Right atrium auricular region (tissue), 2 donors: Measurements from ENCODE around the gene TAF7L. TPM values are rescaled to one million over a fixed set of nuclear protein-coding genes. Genes with fewer than 3 reads are reported as not detected.

Experiments used
- DNase-seq: peaks from one replicate; pipeline ENCODE4 v3.0.0-alpha.2; 2019; ENCODE audit warnings: low spot score
- H3K27ac ChIP-seq, 2 donors: fragments of 200-600 bp; sonication (generic); 1 replicate in 1 of 2; 2 replicates in 1 of 2; pipeline ENCODE4 v1.5.1; 2016 to 2019
- H3K27me3 ChIP-seq, 2 donors: fragments of 200-600 bp; sonication (generic); one replicate each; pipeline versions ENCODE4 v1.5.1 to v1.6.0; 2017 to 2019
- H3K36me3 ChIP-seq: fragments of 200-600 bp; sonication (generic); one replicate; pipeline ENCODE4 v1.5.1; 2016
- H3K4me1 ChIP-seq, 2 donors: fragments of 200-600 bp; sonication (generic); one replicate each; pipeline versions ENCODE4 v1.5.1 to v1.6.0; 2017 to 2019
- H3K4me3 ChIP-seq, 2 donors: fragments of 200-600 bp; sonication (generic); 1 replicate in 1 of 2; 2 replicates in 1 of 2; pipeline ENCODE4 v1.5.1; 2017 to 2019; ENCODE audit warnings: mild to moderate bottlenecking in 1 of 2, moderate library complexity in 1 of 2
- H3K9me3 ChIP-seq, 2 donors: fragments of 200-600 bp; sonication (generic); one replicate each; pipeline ENCODE4 v1.5.1; 2019
- total RNA-seq, 2 donors: library from RNA; depleted of rRNA; stranded (reverse); fragments of >200 nt; gene quantifications; one replicate each; pipeline ENCODE4 v1.1.0, GENCODE V29; 2016
- TF ChIP-seq, protein P1 (sequence below), 2 donors: fragments of 200-600 bp; sonication (generic); IDR thresholded peaks; one replicate each; pipeline ENCODE4 v1.5.1; 2019; ENCODE audit warnings: antibody characterized with exemption in 2 of 2

TAF7L gene
- total RNA-seq, 2 donors from 2014 or later: not detected

DNA sequence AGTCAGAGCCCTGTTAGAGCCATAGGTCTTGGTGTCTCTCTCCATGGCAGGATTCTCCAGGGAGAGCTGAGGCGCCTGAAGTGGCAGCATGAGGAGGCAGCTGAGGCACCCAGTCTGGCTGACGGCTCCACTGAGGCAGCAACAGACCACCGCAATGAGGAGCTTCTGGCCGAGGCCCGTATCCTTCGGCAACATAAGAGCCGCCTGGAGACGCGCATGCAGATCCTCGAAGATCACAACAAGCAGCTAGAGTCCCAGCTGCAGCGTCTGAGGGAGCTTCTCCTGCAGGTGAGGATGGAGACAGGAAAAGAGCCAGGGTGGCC lies 32.9 kb downstream of the TAF7L start:
- TF ChIP-seq, protein P1, sequence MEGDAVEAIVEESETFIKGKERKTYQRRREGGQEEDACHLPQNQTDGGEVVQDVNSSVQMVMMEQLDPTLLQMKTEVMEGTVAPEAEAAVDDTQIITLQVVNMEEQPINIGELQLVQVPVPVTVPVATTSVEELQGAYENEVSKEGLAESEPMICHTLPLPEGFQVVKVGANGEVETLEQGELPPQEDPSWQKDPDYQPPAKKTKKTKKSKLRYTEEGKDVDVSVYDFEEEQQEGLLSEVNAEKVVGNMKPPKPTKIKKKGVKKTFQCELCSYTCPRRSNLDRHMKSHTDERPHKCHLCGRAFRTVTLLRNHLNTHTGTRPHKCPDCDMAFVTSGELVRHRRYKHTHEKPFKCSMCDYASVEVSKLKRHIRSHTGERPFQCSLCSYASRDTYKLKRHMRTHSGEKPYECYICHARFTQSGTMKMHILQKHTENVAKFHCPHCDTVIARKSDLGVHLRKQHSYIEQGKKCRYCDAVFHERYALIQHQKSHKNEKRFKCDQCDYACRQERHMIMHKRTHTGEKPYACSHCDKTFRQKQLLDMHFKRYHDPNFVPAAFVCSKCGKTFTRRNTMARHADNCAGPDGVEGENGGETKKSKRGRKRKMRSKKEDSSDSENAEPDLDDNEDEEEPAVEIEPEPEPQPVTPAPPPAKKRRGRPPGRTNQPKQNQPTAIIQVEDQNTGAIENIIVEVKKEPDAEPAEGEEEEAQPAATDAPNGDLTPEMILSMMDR (IDR thresholded peaks at IDR 0.05): no peak
- no peaks in the 10 kb centered on the region for H3K4me1 ChIP-seq
- no peaks in the 10 kb centered on the region for H3K36me3 ChIP-seq
- no peaks in the 10 kb centered on the region for H3K27me3 ChIP-seq
- no peak overlapping the region for H3K27ac ChIP-seq
- H3K9me3 ChIP-seq: no peaks in the 10 kb centered on the region
- DNase-seq: no peak
- no peak overlapping the region for H3K4me3 ChIP-seq

DNA sequence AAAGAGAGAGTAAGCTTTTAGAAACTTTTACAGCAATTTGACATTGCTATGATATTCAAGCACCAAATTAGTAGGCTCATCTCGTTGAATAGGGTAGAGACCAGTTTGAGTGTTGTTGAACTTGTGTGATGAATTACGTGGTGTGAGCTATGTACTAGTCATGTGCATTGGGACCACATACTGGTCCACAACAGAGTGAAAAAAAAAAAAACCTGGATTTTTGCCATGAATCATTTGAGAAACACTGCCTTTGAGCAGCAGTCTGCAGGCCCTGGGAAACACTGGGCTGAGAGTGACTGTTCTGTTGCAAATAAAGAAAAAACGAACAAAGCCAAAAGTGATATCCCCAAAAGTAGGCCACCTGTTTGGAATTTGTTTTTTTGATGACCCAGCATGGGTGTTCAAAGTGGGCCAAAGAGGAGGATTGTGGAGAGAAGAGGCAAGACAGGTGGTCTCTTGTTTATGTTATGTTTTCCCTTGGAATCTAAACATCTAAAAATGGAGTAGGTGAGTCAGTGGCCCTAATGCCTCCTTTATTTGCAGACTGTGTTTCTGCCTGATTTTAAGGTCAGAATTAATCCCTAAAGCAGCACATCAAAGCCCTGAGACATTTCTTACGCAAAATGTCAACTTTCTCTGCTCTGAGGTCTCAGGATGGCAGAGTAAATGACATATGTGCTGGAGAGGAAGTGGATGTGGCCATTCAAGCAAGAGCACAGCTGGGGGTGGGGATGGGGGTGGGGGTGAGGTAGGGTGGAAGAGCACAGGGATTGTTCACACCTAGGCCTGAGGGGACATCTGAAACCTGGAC lies 33.5 kb downstream of the TAF7L start:
- no peaks in the 10 kb centered on the region for H3K4me1 ChIP-seq
- no peak for DNase-seq
- TF ChIP-seq, protein P1 (IDR thresholded peaks at IDR 0.05): no peak
- no peak overlapping the region for H3K4me3 ChIP-seq
- no peaks in the 10 kb centered on the region for H3K27me3 ChIP-seq
- H3K27ac ChIP-seq: no peak overlapping the region
- H3K9me3 ChIP-seq: no peaks in the 10 kb centered on the region
- no peaks in the 10 kb centered on the region for H3K36me3 ChIP-seq

DNA sequence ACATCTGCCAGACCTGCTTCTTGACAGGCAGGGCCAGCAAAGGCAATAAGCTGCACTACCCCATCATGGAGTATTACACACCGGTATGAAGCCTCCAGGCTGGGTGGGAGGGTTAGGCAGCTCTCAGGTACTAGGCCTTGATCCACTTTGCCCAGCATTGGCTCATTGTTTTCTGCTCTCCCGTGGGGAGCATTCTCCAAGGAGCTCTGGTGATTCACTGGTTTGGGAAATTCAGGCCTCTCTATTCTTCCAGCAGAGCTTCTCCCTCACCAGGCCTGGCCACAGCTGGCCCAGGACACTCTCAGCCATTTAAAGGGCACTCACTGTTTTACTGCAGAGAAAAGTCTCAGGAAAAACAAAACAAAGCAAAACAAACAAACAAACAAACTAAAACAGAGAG lies 38.5 kb downstream of the TAF7L start:
- no peak for DNase-seq
- Histone ChIP-seq H3K27me3 (no peaks in the 10 kb centered on the region), H3K36me3 (no peaks in the 10 kb centered on the region), H3K9me3 (no peaks in the 10 kb centered on the region), H3K4me1 (no peaks in the 10 kb centered on the region), H3K27ac (no peak overlapping the region), H3K4me3 (no peak overlapping the region)
- TF ChIP-seq, protein P1 (IDR thresholded peaks at IDR 0.05): no peak

GRCh38 chrX:101241531-101241930 lies 49.6 kb downstream of the TAF7L start:
- H3K36me3 ChIP-seq: no peaks in the 10 kb centered on the region
- H3K27ac ChIP-seq: no peak overlapping the region
- DNase-seq: no peak
- H3K4me3 ChIP-seq: no peak overlapping the region
- H3K9me3 ChIP-seq: no peaks in the 10 kb centered on the region
- TF ChIP-seq, protein P1 (IDR thresholded peaks at IDR 0.05): no peak
- no peaks in the 10 kb centered on the region for H3K27me3 ChIP-seq
- H3K4me1 ChIP-seq: no peaks in the 10 kb centered on the region

GRCh38 chrX:101237041-101237440 lies 54.1 kb downstream of the TAF7L start:
- DNase-seq: no peak
- no peaks in the 10 kb centered on the region for H3K27me3 ChIP-seq
- TF ChIP-seq, protein P1 (IDR thresholded peaks at IDR 0.05): no peak

GRCh38 chrX:101232316-101232715 lies 58.8 kb downstream of the TAF7L start:
- Histone ChIP-seq H3K27ac (no peak overlapping the region), H3K9me3 (no peaks in the 10 kb centered on the region), H3K36me3 (no peaks in the 10 kb centered on the region), H3K27me3 (no peaks in the 10 kb centered on the region), H3K4me1 (no peaks in the 10 kb centered on the region), H3K4me3 (no peak overlapping the region)
- no peak for DNase-seq
- TF ChIP-seq, protein P1 (IDR thresholded peaks at IDR 0.05): no peak

More at GRCh38 chrX:101237041-101237440, 54.1 kb downstream of the TAF7L start:
- no peak overlapping the region for H3K4me3 ChIP-seq
- no peaks in the 10 kb centered on the region for H3K36me3 ChIP-seq
- H3K4me1 ChIP-seq: no peaks in the 10 kb centered on the region
- no peaks in the 10 kb centered on the region for H3K9me3 ChIP-seq
- H3K27ac ChIP-seq: no peak overlapping the region
